Activated naive CD4-positive, alpha-beta T cell treated with anti-CD3 and anti-CD28 coated beads for 36 hours (primary cell): ENCODE measurements around the gene RPL13. TPM values are rescaled to one million over a fixed set of nuclear protein-coding genes. Genes with fewer than 3 reads are reported as not detected.

Source experiments
- CTCF ChIA-PET: fragments of 350-600 bp; sonication (Branson Sonifier 250); formaldehyde crosslinking; loops from one replicate; lab custom pipeline; 2021; ENCODE audit warnings: antibody characterized with exemption; lab: Charles Lee
- DNase-seq: peaks from one replicate; pipeline ENCODE4 v3.0.0-alpha.2; 2020
- H3K27ac Mint-ChIP-seq: one replicate; pipeline ENCODE4 v1.8.0; 2021; ENCODE audit warnings: mild to moderate bottlenecking, mixed read lengths
- H3K27me3 Mint-ChIP-seq: one replicate; pipeline ENCODE4 v1.8.0; 2021; ENCODE audit warnings: low read depth, mixed read lengths
- H3K36me3 Mint-ChIP-seq: one replicate; pipeline ENCODE4 v1.8.0; 2021; ENCODE audit warnings: low read depth, mixed read lengths
- H3K4me1 Mint-ChIP-seq: one replicate; pipeline ENCODE4 v1.8.0; 2021; ENCODE audit warnings: low read depth, mixed read lengths
- H3K4me3 Mint-ChIP-seq: one replicate; pipeline ENCODE4 v1.8.0; 2021; ENCODE audit warnings: mild to moderate bottlenecking, moderate library complexity, mixed read lengths
- H3K9me3 Mint-ChIP-seq: one replicate; pipeline ENCODE4 v1.8.0; 2021; ENCODE audit warnings: mixed read lengths
- intact Hi-C: fragments of 100-400 bp; cut with micrococcal nuclease; formaldehyde crosslinking; loops from one replicate; pipeline ENCODE4 v1.15.1; 2023
- total RNA-seq, 2 experiments: library from RNA; stranded (reverse); gene quantifications; one replicate each; pipeline ENCODE4 v1.2.3, GENCODE V29; 2021

The RPL13 gene
- total RNA-seq, 2 experiments from 2014 or later, result 3,875 to 3,899 TPM

DNA sequence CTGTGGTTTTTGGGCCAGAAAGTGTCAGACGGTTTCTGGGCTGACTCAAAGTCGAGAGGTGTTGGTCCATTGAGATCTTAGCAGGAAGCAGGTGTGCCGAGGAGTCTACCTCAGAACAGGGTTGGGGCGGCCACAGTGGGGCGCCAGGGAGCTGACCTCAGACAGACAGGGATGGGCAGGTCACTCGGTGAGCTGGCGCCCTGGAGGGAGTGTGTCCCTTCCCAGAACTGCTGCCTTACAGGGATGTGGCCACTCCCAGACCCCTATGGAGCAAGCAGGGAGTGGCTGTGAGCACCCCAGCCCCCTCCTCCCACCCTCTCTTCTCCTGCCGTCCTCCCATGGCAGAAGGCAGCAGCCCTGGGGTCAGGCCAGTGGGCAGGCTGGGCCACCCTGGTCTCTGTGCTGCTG is 39.0 kb downstream of the RPL13 start:
- no peak overlapping the region for H3K4me3 Mint-ChIP-seq
- no peaks in the 10 kb centered on the region for H3K36me3 Mint-ChIP-seq
- CTCF ChIA-PET, result interaction anchor here (0.9 to 1.1 kb wide), 2 partner anchors 9 to 15 kb away, joined by 3 read pairs; no protein-coding TSS in a partner anchor
- no peaks in the 10 kb centered on the region for H3K27me3 Mint-ChIP-seq
- DNase-seq, result peak; percentile 45
- H3K9me3 Mint-ChIP-seq, result no peaks in the 10 kb centered on the region
- intact Hi-C loops, result no loop called here
- peaks cover 14% of the 10 kb centered on the region for H3K4me1 Mint-ChIP-seq
- no peak overlapping the region for H3K27ac Mint-ChIP-seq

DNA sequence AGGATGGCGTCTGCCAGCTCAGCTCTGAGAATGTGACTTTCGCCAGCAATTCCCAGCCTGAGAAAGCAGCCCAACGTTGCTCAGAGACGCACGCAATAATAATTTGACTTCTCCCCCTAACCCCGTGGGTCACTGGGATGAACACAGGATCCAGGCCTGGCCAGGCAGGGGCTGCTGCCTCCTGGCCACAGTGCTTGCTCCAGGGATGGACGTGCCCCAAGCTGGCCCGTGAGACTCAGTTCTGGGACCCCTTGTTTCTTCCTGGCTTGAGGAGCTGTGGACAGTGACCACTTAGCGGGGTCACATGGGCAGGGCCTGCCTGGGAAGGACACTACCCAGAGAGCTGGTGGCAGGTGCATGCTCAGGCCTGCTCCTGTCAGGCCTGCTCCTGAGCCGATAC is 39.4 kb downstream of the RPL13 start:
- Mint-ChIP-seq H3K4me3 (no peak overlapping the region), H3K9me3 (no peaks in the 10 kb centered on the region), H3K4me1 (peaks cover 14% of the 10 kb centered on the region), H3K27ac (no peak overlapping the region), H3K27me3 (no peaks in the 10 kb centered on the region), H3K36me3 (no peaks in the 10 kb centered on the region)
- DNase-seq, result no peak
- intact Hi-C loops, result loop anchor here (5.0 kb wide), 1 partner anchor 42 kb away; no protein-coding TSS in a partner anchor
- CTCF ChIA-PET, result interaction anchor here (0.9 to 1.1 kb wide), 2 partner anchors 9 to 15 kb away, joined by 3 read pairs; no protein-coding TSS in a partner anchor

DNA sequence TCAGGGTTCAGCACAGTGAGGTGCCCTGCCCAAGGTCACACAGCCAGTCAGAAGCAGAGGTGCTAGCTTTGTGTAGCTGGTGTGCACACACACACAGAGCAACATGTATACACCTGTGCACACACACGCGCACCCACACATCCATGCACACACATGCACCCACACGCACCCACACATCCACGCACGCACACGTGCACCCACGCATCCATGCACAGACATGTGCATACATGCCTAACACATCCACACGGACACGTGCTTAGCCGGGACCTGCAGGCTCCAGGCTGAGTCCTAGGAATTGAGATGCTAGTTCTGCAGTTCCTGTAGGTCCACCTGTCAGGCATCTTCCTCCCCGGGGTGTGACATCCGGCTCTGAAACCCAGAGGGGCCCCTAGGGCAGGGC is 39.9 kb downstream of the RPL13 start:
- DNase-seq, result no peak
- Mint-ChIP-seq H3K27ac (no peak overlapping the region), H3K4me3 (no peak overlapping the region), H3K36me3 (no peaks in the 10 kb centered on the region), H3K9me3 (no peaks in the 10 kb centered on the region), H3K27me3 (no peaks in the 10 kb centered on the region), H3K4me1 (peaks cover 14% of the 10 kb centered on the region)
- CTCF ChIA-PET, result interaction anchor here (0.9 to 1.1 kb wide), 3 partner anchors 10 to 71 kb away, joined by 3 read pairs; no protein-coding TSS in a partner anchor
- intact Hi-C loops, result loop anchor here (5.0 kb wide), 1 partner anchor 42 kb away; no protein-coding TSS in a partner anchor

- H3K9me3 Mint-ChIP-seq, result no peaks in the 10 kb centered on the region
- CTCF ChIA-PET, result interaction anchor here (1.0 kb wide), 1 partner anchor 70 kb away, joined by 3 read pairs; no protein-coding TSS in a partner anchor
- no peak overlapping the region for H3K27ac Mint-ChIP-seq
- H3K4me1 Mint-ChIP-seq, result peaks cover 14% of the 10 kb centered on the region
- H3K27me3 Mint-ChIP-seq, result no peaks in the 10 kb centered on the region
- H3K4me3 Mint-ChIP-seq, result no peak overlapping the region
- intact Hi-C loops, result loop anchor here (5.0 kb wide), 1 partner anchor 41 kb away; no protein-coding TSS in a partner anchor
- no peaks in the 10 kb centered on the region for H3K36me3 Mint-ChIP-seq
- no peak for DNase-seq
These were observed 40.5 kb downstream of the RPL13 start for GRCh38 chr16:89600956-89601355.

DNA sequence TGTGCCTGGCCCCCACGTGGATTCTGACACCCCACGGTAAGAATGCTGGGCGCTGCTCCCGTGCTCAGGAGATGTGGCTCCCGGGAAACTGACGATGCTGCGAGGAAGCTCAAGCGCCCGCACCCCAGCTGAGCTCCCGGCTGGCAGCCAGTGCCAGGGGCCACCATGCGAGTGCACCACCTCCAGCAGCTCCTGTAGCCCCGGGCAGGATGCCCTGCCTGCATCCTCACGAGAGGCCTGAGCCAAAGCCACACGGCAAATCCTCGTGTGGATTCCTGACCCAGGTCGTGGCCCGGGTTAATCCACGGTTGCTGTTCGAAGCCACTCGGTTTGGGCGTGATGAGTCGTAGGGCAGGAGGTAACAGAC is 41.4 kb downstream of the RPL13 start:
- H3K4me1 Mint-ChIP-seq, result peaks cover 14% of the 10 kb centered on the region
- no peak for DNase-seq
- no peak overlapping the region for H3K27ac Mint-ChIP-seq
- H3K9me3 Mint-ChIP-seq, result no peaks in the 10 kb centered on the region
- CTCF ChIA-PET, result interaction anchor here (1.5 kb wide), 1 partner anchor 38 kb away, joined by 4 read pairs; no protein-coding TSS in a partner anchor
- H3K36me3 Mint-ChIP-seq, result no peaks in the 10 kb centered on the region
- no peaks in the 10 kb centered on the region for H3K27me3 Mint-ChIP-seq
- no peak overlapping the region for H3K4me3 Mint-ChIP-seq
- intact Hi-C loops, result loop anchor here (5.0 kb wide), 1 partner anchor 40 kb away; no protein-coding TSS in a partner anchor

- no peaks in the 10 kb centered on the region for H3K9me3 Mint-ChIP-seq
- H3K36me3 Mint-ChIP-seq, result no peaks in the 10 kb centered on the region
- intact Hi-C loops, result loop anchor here (5.0 kb wide), 1 partner anchor 40 kb away; no protein-coding TSS in a partner anchor
- peaks cover 14% of the 10 kb centered on the region for H3K4me1 Mint-ChIP-seq
- H3K27ac Mint-ChIP-seq, result no peak overlapping the region
- no peaks in the 10 kb centered on the region for H3K27me3 Mint-ChIP-seq
- peak; percentile 79 for DNase-seq
- CTCF ChIA-PET, result interaction anchor here (1.5 kb wide), 1 partner anchor 38 kb away, joined by 4 read pairs; no protein-coding TSS in a partner anchor
- no peak overlapping the region for H3K4me3 Mint-ChIP-seq
These were observed 41.9 kb downstream of the RPL13 start for GRCh38 chr16:89602273-89602951.

DNA sequence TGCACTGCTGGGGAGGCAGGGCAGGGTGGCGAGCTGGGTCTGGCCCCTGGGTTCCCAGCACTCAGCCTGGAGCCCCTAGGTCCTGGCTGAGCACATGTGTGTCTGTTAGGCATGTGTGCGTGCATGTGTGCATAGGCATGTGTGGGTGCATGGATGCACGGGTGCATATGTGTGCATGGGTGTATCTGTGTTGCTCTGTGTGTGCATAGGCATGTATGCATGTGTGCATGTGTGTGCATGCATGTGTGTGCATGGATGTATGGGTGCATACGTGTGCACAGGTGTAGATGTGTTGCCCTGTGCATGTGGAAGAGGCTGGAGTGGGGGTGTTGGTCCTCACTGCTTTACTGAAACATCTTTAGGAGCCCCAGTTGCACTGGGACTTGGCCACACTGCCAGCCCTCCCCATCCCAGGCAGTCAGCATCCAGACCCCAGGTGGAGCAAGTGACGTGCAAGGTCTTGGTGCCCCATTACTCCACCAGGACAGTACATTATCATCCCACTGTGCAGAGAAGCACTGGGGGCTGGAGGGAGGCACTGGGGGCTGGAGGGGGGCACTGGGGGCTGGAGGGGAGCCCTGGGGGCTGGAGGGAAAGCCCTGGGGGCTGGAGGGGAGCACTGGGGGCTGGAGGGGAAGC is 42.6 kb downstream of the RPL13 start:
- H3K27me3 Mint-ChIP-seq, result no peaks in the 10 kb centered on the region
- intact Hi-C loops, result loop anchor here (5.0 kb wide), 1 partner anchor 39 kb away; no protein-coding TSS in a partner anchor
- peaks cover 14% of the 10 kb centered on the region for H3K4me1 Mint-ChIP-seq
- no peak for DNase-seq
- H3K4me3 Mint-ChIP-seq, result no peak overlapping the region
- no peaks in the 10 kb centered on the region for H3K36me3 Mint-ChIP-seq
- no peaks in the 10 kb centered on the region for H3K9me3 Mint-ChIP-seq
- CTCF ChIA-PET, result interaction anchor here (1.5 kb wide), 1 partner anchor 37 kb away, joined by 4 read pairs; no protein-coding TSS in a partner anchor
- no peak overlapping the region for H3K27ac Mint-ChIP-seq

- H3K4me3 Mint-ChIP-seq, result no peak overlapping the region
- no peak overlapping the region for H3K27ac Mint-ChIP-seq
- CTCF ChIA-PET, result no interaction called here
- intact Hi-C loops, result loop anchor here (5.0 kb wide), 1 partner anchor 38 kb away; no protein-coding TSS in a partner anchor
- H3K4me1 Mint-ChIP-seq, result peaks cover 12% of the 10 kb centered on the region
- no peaks in the 10 kb centered on the region for H3K36me3 Mint-ChIP-seq
- no peaks in the 10 kb centered on the region for H3K9me3 Mint-ChIP-seq
- DNase-seq, result no peak
- no peaks in the 10 kb centered on the region for H3K27me3 Mint-ChIP-seq
These were observed 44.3 kb downstream of the RPL13 start for GRCh38 chr16:89604764-89605163.

DNA sequence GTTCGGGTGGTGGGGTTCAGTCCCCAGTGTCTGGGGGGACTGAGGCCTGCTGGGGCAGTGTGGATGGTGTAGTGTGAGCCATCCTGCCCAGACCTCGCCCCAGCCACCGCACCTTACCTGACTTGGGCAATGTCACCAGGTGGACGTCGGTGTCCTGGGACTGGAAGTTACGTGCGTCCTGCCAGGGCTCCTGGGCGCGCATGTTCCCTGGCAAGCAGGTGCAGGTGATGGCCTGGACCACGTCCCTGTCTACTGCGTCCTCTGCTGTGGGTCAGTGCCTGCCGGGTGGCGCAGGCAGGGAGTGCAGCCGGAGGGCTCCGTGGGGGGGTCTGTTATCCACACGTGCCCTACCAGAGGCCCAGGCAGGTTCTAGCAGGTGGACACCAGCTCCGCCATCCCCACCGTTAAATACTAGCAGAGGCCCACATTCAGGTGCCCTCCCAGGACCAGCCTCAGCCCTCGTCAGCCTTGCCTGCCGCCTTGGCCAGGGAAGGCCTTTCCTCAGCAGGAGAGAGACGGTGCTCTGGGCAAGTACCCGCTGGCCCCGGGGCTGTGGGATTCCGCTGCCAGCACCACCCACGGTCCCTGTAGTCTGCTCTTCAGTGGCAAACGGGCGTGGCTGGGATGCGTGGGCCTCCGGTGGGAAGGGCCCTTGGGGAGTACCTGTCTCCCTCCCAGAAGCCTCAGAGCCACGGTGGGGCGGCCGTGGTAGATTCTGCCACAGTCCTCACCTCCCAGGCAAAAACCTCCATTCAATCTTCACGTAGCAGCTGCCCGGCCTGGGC is 44.9 kb downstream of the RPL13 start:
- H3K4me1 Mint-ChIP-seq, result peaks cover 12% of the 10 kb centered on the region
- CTCF ChIA-PET, result no interaction called here
- H3K27me3 Mint-ChIP-seq, result no peaks in the 10 kb centered on the region
- intact Hi-C loops, result no loop called here
- H3K4me3 Mint-ChIP-seq, result no peak overlapping the region
- no peaks in the 10 kb centered on the region for H3K9me3 Mint-ChIP-seq
- no peak for DNase-seq
- no peak overlapping the region for H3K27ac Mint-ChIP-seq
- no peaks in the 10 kb centered on the region for H3K36me3 Mint-ChIP-seq

DNA sequence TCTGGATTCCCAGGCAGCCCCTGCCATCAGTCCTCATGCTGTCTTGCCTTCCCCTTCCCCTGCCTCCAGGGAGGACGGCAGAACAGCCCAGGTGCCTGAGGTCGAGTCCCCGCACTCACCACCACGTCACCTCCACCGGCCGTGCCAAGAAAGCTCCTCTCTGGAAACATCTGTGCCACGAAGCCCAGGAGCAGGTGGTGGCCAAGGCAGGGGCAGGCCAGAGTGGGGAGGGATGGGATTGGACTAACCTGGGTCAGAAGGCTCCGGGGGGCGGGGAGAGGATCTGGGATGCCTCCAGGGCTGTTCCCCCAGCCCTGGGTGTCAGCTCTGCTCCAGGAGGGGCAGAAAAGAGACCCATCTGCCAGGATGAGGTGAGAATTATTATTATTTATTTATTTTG is 45.5 kb downstream of the RPL13 start:
- Mint-ChIP-seq H3K4me1 (peaks cover 12% of the 10 kb centered on the region), H3K9me3 (no peaks in the 10 kb centered on the region), H3K36me3 (no peaks in the 10 kb centered on the region), H3K27ac (no peak overlapping the region), H3K4me3 (no peak overlapping the region), H3K27me3 (no peaks in the 10 kb centered on the region)
- no peak for DNase-seq
- CTCF ChIA-PET, result no interaction called here
- intact Hi-C loops, result no loop called here

GRCh38 chr16:89607453-89607852 is 47.0 kb downstream of the RPL13 start:
- H3K27me3 Mint-ChIP-seq, result no peaks in the 10 kb centered on the region
- no peaks in the 10 kb centered on the region for H3K9me3 Mint-ChIP-seq
- no peak for DNase-seq
- H3K27ac Mint-ChIP-seq, result no peak overlapping the region
- H3K36me3 Mint-ChIP-seq, result no peaks in the 10 kb centered on the region
- H3K4me3 Mint-ChIP-seq, result no peak overlapping the region
- CTCF ChIA-PET, result no interaction called here
- peaks cover 7% of the 10 kb centered on the region for H3K4me1 Mint-ChIP-seq
- intact Hi-C loops, result no loop called here
